GM12878 (cell line): ENCODE measurements around the gene KCTD19. TPM values are rescaled to one million over a fixed set of nuclear protein-coding genes. Genes with fewer than 3 reads are reported as not detected.
A peak's percentile ranks its signal among the peaks of the same experiment; 100 is the strongest.

ENCODE experiments used
- ATAC-seq: fragments of 200-7000 bp; cut with Tn5 transposase; 3 replicates; pipeline ENCODE4 v1.9.1; 2020; ENCODE audit warnings: mild to moderate bottlenecking, moderate library complexity
- BruUV-seq: library from RNA; stranded (reverse); fragments of 400-500 nt; replicated peaks from 2 replicates; lab custom pipeline; 2021; lab: Mats Ljungman, UMichigan
- CTCF ChIA-PET: fragments of 300-600 bp; sonication (Branson Sonifier 250); formaldehyde crosslinking; extraction: SDS; loops from one replicate; lab custom pipeline; 2021; ENCODE audit warnings: inconsistent platforms; lab: Yijun Ruan, JAX
- POLR2A ChIA-PET: fragments of 350-600 bp; formaldehyde crosslinking; extraction: SDS; loops from one replicate; lab custom pipeline; 2021; ENCODE audit warnings: inconsistent platforms; lab: Charles Lee
- RAD21 ChIA-PET: fragments of 300-600 bp; sonication (Branson Sonifier 250); formaldehyde crosslinking; loops from one replicate; lab custom pipeline; 2023; ENCODE audit warnings: antibody characterized with exemption; ENCODE audit not compliant: unreplicated experiment; lab: Charles Lee
- SMC1A ChIA-PET: fragments of 300-600 bp; sonication (Branson Sonifier 250); formaldehyde crosslinking; loops from one replicate; lab custom pipeline; 2023; ENCODE audit not compliant: unreplicated experiment, uncharacterized antibody; lab: Charles Lee
- DNase-seq: peaks from one replicate; pipeline ENCODE4 v3.0.0-alpha.2; 2011; ENCODE audit warnings: low read depth, low spot score
- FAIRE-seq: peaks from 3 replicates; lab custom pipeline; 2011; peaks lifted over from hg19 to GRCh38; lab: Jason Lieb, UNC
- H2AFZ ChIP-seq: 2 replicates; pipeline ENCODE4 v1.6.0; 2011; ENCODE audit warnings: low read depth, low read length, control low read depth; ENCODE audit not compliant: control insufficient read depth
- H3K27ac ChIP-seq: 2 replicates; pipeline ENCODE4 v1.5.1; 2011; ENCODE audit warnings: control low read depth; ENCODE audit not compliant: control insufficient read depth, insufficient read depth
- H3K27me3 ChIP-seq, 2 experiments: replicated peaks in 1 of 2; 2 replicates each; pipeline versions ENCODE4 v1.6.0 to v1.6.1; 2011; ENCODE audit warnings: low read length in 1 of 2; ENCODE audit not compliant: control insufficient read depth in 2 of 2, insufficient read depth in 2 of 2
- H3K36me3 ChIP-seq, 2 experiments: 2 replicates each; pipeline ENCODE4 v1.5.1; 2011; ENCODE audit warnings: low read length in 1 of 2; ENCODE audit not compliant: control insufficient read depth in 2 of 2, insufficient read depth in 2 of 2
- H3K4me1 ChIP-seq: 2 replicates; pipeline ENCODE4 v1.6.1; 2011; ENCODE audit warnings: mild to moderate bottlenecking, low read length, moderate library complexity, mixed read lengths; ENCODE audit not compliant: control insufficient read depth, insufficient read depth
- H3K4me2 ChIP-seq: 2 replicates; pipeline ENCODE4 v1.6.0; 2011; ENCODE audit warnings: control low read depth; ENCODE audit not compliant: control insufficient read depth, insufficient read depth
- H3K4me3 ChIP-seq: fragments of 200-600 bp; sonication (generic); 2 replicates; pipeline ENCODE4 v1.5.1; 2016
- H3K79me2 ChIP-seq: 2 replicates; pipeline ENCODE4 v1.6.0; 2011; ENCODE audit warnings: low read length; ENCODE audit not compliant: control insufficient read depth, insufficient read depth
- H3K9ac ChIP-seq: 2 replicates; pipeline ENCODE4 v1.8.0; 2011; ENCODE audit warnings: low read length, control low read depth, mixed read lengths; ENCODE audit not compliant: control insufficient read depth, insufficient read depth
- H3K9me3 ChIP-seq: replicated peaks from 3 replicates; pipeline ENCODE4 v1.5.1; 2011; ENCODE audit warnings: mild to moderate bottlenecking, low read length; ENCODE audit not compliant: control insufficient read depth, insufficient read depth
- H4K20me1 ChIP-seq: 2 replicates; pipeline ENCODE4 v1.6.0; 2011; ENCODE audit not compliant: control insufficient read depth, insufficient read depth
- ASH2L ChIP-seq: fragments of 300-600, 200-600 bp; sonication (generic); IDR thresholded peaks from 2 replicates; pipeline ENCODE4 v1.6.1; 2017; ENCODE audit warnings: low read depth, mild to moderate bottlenecking, borderline replicate concordance
- BHLHE40 ChIP-seq, 2 experiments: fragments of 450-650 bp in 1 of 2; IDR thresholded peaks; 2 replicates each; pipeline ENCODE4 v1.6.1; 2011 to 2017; ENCODE audit warnings: low read depth in 2 of 2, borderline replicate concordance in 1 of 2, improper control_type of control experiment in 1 of 2, low read length in 1 of 2, mild to moderate bottlenecking in 1 of 2
- SREBF1 ChIP-seq: IDR thresholded peaks from 2 replicates; pipeline ENCODE4 v1.6.1; 2012; ENCODE audit warnings: mild to moderate bottlenecking, low read length
- TCF7 ChIP-seq: IDR thresholded peaks from 2 replicates; pipeline ENCODE4 v1.6.1; 2014; ENCODE audit warnings: antibody characterized with exemption, borderline replicate concordance
- WGBS: methylation state at CpG from one replicate; pipeline ENCODE4 v1.1.6; 2016; ENCODE audit warnings: low lambda C conversion rate; ENCODE audit not compliant: insufficient replicate concordance, insufficient coverage; ENCODE audit errors: missing lambda C conversion rate; 5-methylcytosine and 5-hydroxymethylcytosine counted together
- in situ Hi-C: fragments of 300-500 bp; cut with MboI; formaldehyde crosslinking; loops from 9 replicates; pipeline ENCODE4 v1.14.3; 2018; ENCODE audit warnings: mixed read lengths
- intact Hi-C: fragments of 100-400 bp; cut with micrococcal nuclease; formaldehyde crosslinking; loops from one replicate; pipeline ENCODE4 v1.14.2; 2022; ENCODE audit not compliant: unreplicated experiment
- polyA plus RNA-seq, 11 experiments: library from polyadenylated mRNA; depleted of rRNA in 4 of 11; unstranded in 6 of 11; stranded (reverse) in 5 of 11; fragments of >200 nt; fragmentation: Nextera tagmentation in 4 of 11; fragmentation: Illumina TruSeq in 1 of 11; extraction: Ambion mirVana in 4 of 11; extraction: Trizol in 1 of 11; gene quantifications; 1 replicate in 1 of 11; 2 replicates in 10 of 11; pipeline versions ENCODE4 v1.2.1 to v1.2.3, GENCODE V29; 2011 to 2016; ENCODE audit warnings: inconsistent platforms in 2 of 11, missing spikeins in 2 of 11, low read depth in 1 of 11
- total RNA-seq, 4 experiments: library from RNA; depleted of rRNA in 3 of 4; stranded (reverse); fragments of >200 nt in 3 of 4; fragmentation: Illumina TruSeq in 1 of 4; extraction: Trizol in 1 of 4; gene quantifications; 2 replicates each; pipeline versions ENCODE4 v1.2.1 to v1.2.3, GENCODE V29; 2013 to 2021

The KCTD19 gene
- total and polyA plus RNA-seq, 10 of the 15 experiments (the other 5 are each of a cell fraction or from before 2014, with no cell fraction given), result 1.6 to 8.9 (median 3.9) TPM

- ChIA-PET SMC1A (interaction anchor here (1.0 to 1.7 kb wide), 3 partner anchors 12 to 67 kb away, joined by 3 to 5 read pairs (median 4); no protein-coding TSS in a partner anchor), POLR2A (no interaction called here), RAD21 (no interaction called here), CTCF (interaction anchor here (0.7 to 1.1 kb wide), 5 partner anchors 12 to 72 kb away, joined by 3 to 4 read pairs (median 3); no protein-coding TSS in a partner anchor)
- Histone ChIP-seq H4K20me1 (no peaks in the 10 kb centered on the region), H3K27me3 (no peaks in the 10 kb centered on the region; a peak in 1 of 4 replicates), H3K9ac (no peak overlapping the region), H3K79me2 (no peaks in the 10 kb centered on the region), H3K4me3 (no peak overlapping the region), H3K36me3 (no peaks in the 10 kb centered on the region), H3K27ac (no peak overlapping the region), H2AFZ (no peak overlapping the region), H3K4me2 (no peak overlapping the region), H3K4me1 (peaks cover 22% of the 10 kb centered on the region), H3K9me3 (no peaks in the 10 kb centered on the region)
- intact Hi-C loops, result loop anchor here (5.0 kb wide), 1 partner anchor 50 kb away; the partner anchor contains the start of gene PLEKHG4
- WGBS, result 42% methylated on average over 3 of the region's 3 CpGs
- in situ Hi-C loops, result no loop called here
- DNase-seq (no peak), FAIRE-seq (no peak), ATAC-seq (no peak)
- no TSS peak for BruUV-seq
- TF ChIP-seq TCF7 (no peak), SREBF1 (no peak)
Observed at GRCh38 chr16:67327743-67328142, 1.2 kb upstream of the KCTD19 start.

DNA sequence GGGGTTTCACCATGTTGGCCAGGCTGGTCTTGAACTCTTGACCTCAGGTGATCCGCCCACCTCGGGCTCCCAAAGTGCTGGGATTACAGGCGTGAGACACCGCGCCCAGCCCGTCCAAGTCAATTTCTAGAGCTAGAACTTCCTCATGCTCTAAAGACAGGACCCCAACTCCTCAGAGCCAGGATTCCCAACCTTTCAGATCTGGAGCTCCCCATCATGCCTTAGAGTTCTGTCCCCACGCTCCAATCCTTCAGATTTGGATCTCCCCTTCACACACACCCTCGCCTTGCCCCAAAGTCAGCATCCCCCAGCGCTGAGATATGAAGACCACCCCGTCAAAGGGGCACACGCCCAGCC, 448 bp downstream of the KCTD19 start:
- Histone ChIP-seq H3K4me2 (peak overlapping the region; percentile 91), H3K27me3 (no peaks in the 10 kb centered on the region; a peak in 1 of 4 replicates), H3K36me3 (no peaks in the 10 kb centered on the region), H2AFZ (peak overlapping the region; percentile 56), H3K79me2 (no peaks in the 10 kb centered on the region), H3K27ac (peak overlapping the region; percentile 29; the same call in 1 of the 2 replicates), H3K9me3 (no peaks in the 10 kb centered on the region), H3K9ac (peak overlapping the region; percentile 69), H4K20me1 (no peaks in the 10 kb centered on the region), H3K4me1 (peaks cover 22% of the 10 kb centered on the region), H3K4me3 (peak overlapping the region; percentile 74)
- no peak for ATAC-seq
- 14% methylated on average over 11 of the region's 11 CpGs for WGBS
- POLR2A ChIA-PET, result interaction anchor here (0.6 to 1.2 kb wide), 4 partner anchors 8 to 78 kb away, joined by 3 to 10 read pairs (median 3); partner anchors contain the start of gene FHOD1
- BruUV-seq, result no TSS peak
- in situ Hi-C loops, result no loop called here
- no peak for FAIRE-seq
- intact Hi-C loops, result loop anchor here (5.0 kb wide), 1 partner anchor 49 kb away; the partner anchor contains the start of gene PLEKHG4
- CTCF ChIA-PET, result interaction anchor here (0.7 to 2.6 kb wide), 10 partner anchors 13 to 66 kb away, joined by 3 to 20 read pairs (median 4); partner anchors contain the start of gene PLEKHG4
- RAD21 ChIA-PET, result interaction anchor here (0.8 to 2.9 kb wide), 4 partner anchors 14 to 78 kb away, joined by 3 to 13 read pairs (median 4); partner anchors contain the start of gene FHOD1
- no peak for DNase-seq
- TF ChIP-seq ASH2L (no peak), BHLHE40 (IDR thresholded peaks at IDR 0.05; ENCODE audit: borderline replicate concordance in 1 of 2, low read depth in 2 of 2, low read length in 1 of 2) (peak in 1 of 2 experiments; percentile 44; a peak in 1 of 4 replicates)
- SMC1A ChIA-PET, result interaction anchor here (1.3 to 2.0 kb wide), 3 partner anchors 13 to 44 kb away, joined by 6 to 9 read pairs (median 6); no protein-coding TSS in a partner anchor
